ENCODE measurements around the gene CLRN2. TPM values are rescaled to one million over a fixed set of nuclear protein-coding genes. Genes with fewer than 3 reads are reported as not detected.

The CLRN2 gene
- total RNA-seq, 1 donor from 2014 or later, result not detected

DNA sequence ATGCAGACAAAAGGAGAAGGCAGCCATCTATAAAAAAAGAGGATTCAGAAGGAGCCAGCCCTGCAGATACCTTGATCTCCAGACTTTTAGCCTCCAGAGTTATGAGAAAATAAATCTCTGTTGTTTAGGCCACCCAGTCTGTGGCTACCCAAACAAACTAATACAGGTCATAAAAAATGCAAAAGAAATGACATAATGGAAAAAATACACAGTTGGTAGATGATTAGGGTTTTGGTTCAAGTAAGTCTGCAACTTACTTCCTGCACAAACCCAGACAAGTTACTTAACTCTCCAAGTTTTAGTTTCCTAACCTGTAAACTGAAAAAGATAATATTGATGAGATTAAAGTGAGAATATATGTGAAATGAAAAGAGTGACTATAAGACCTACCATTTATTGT is 14.4 kb upstream of the CLRN2 start:
- Histone ChIP-seq H3K36me3 (ENCODE audit: control insufficient read depth in 3 of 3, insufficient read depth in 3 of 3, low read length in 3 of 3) (peaks cover 36 to 54% (median 49%) of the 10 kb centered on the region in 3 donors), H3K27ac (ENCODE audit: low read depth, low read length) (no peak overlapping the region), H3K4me1 (ENCODE audit: control insufficient read depth in 3 of 3, insufficient read depth in 3 of 3, low read length in 3 of 3) (no peaks in the 10 kb centered on the region), H3K9ac (ENCODE audit: low read depth in 1 of 3, low read length in 3 of 3) (no peak overlapping the region), H3K4me3 (ENCODE audit: low read length in 3 of 3) (no peak overlapping the region), H3K27me3 (ENCODE audit: control insufficient read depth in 3 of 3, insufficient read depth in 3 of 3, low read length in 3 of 3) (no peaks in the 10 kb centered on the region), H3K9me3 (ENCODE audit: control insufficient read depth in 3 of 3, low read length in 3 of 3) (no peaks in the 10 kb centered on the region)

DNA sequence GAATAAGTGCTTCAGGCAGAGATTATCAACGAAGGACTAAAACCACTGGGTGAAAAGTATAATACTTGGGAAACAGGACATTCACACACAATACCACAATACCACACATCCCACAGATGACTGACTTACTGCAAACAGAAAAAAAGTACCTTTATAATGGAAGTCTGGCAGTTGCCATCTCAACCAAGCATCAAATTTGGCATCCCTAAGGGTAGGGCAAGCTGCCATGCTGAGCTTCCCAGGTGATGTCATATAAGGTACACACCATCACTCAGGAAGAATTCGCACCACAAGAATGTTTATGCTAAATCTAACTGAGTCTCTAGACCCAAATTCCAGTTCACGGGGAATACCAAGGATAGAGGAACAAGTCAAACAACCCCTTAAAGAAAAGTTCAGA is 12.2 kb upstream of the CLRN2 start:
- peaks cover 37 to 66% (median 53%) of the 10 kb centered on the region in 3 donors for H3K36me3 ChIP-seq (ENCODE audit: control insufficient read depth in 3 of 3, insufficient read depth in 3 of 3, low read length in 3 of 3)
- H3K4me3 ChIP-seq (ENCODE audit: low read length in 3 of 3), result no peak overlapping the region

GRCh38 chr4:17504081-17504480 is 10.9 kb upstream of the CLRN2 start:
- Histone ChIP-seq H3K27ac (ENCODE audit: low read depth, low read length) (no peak overlapping the region), H3K9ac (ENCODE audit: low read depth in 1 of 3, low read length in 3 of 3) (no peak overlapping the region), H3K4me3 (ENCODE audit: low read length in 3 of 3) (no peak overlapping the region), H3K4me1 (ENCODE audit: control insufficient read depth in 3 of 3, insufficient read depth in 3 of 3, low read length in 3 of 3) (no peaks in the 10 kb centered on the region), H3K36me3 (ENCODE audit: control insufficient read depth in 3 of 3, insufficient read depth in 3 of 3, low read length in 3 of 3) (peaks cover 33 to 55% (median 50%) of the 10 kb centered on the region in 3 donors), H3K9me3 (ENCODE audit: control insufficient read depth in 3 of 3, low read length in 3 of 3) (no peaks in the 10 kb centered on the region), H3K27me3 (ENCODE audit: control insufficient read depth in 3 of 3, insufficient read depth in 3 of 3, low read length in 3 of 3) (no peaks in the 10 kb centered on the region)

More for the DNA sequence above, 12.2 kb upstream of the CLRN2 start:
- Histone ChIP-seq H3K9ac (ENCODE audit: low read depth in 1 of 3, low read length in 3 of 3) (no peak overlapping the region), H3K9me3 (ENCODE audit: control insufficient read depth in 3 of 3, low read length in 3 of 3) (no peaks in the 10 kb centered on the region), H3K27ac (ENCODE audit: low read depth, low read length) (no peak overlapping the region), H3K27me3 (ENCODE audit: control insufficient read depth in 3 of 3, insufficient read depth in 3 of 3, low read length in 3 of 3) (no peaks in the 10 kb centered on the region), H3K4me1 (ENCODE audit: control insufficient read depth in 3 of 3, insufficient read depth in 3 of 3, low read length in 3 of 3) (no peaks in the 10 kb centered on the region)

DNA sequence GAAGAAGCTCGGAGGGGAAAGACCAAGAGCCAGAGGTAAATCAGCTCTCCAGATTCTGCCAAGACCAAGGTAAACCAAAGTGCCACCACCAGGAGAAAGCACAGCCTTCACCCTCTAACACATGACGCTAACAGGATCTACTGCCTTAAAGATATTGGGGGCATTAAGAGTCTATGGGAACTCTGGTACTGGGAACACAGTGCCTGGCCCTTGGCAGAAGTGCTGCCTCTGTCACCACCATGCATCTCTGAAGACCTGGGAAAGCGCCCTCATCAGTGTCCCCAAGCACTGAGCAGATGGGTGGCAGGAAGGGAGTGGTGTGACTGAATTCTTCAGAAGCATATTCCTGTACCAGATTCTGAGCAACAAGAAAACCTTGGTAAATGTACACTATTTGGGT is 4.4 kb upstream of the CLRN2 start:
- Histone ChIP-seq H3K9me3 (ENCODE audit: control insufficient read depth in 3 of 3, low read length in 3 of 3) (no peaks in the 10 kb centered on the region), H3K4me1 (ENCODE audit: control insufficient read depth in 3 of 3, insufficient read depth in 3 of 3, low read length in 3 of 3) (peaks cover 17 to 26% (median 17%) of the 10 kb centered on the region in 3 donors), H3K4me3 (ENCODE audit: low read length in 3 of 3) (peak overlapping the region; percentile 84 to 90 (median 86)), H3K27ac (ENCODE audit: low read depth, low read length) (no peak overlapping the region), H3K36me3 (ENCODE audit: control insufficient read depth in 3 of 3, insufficient read depth in 3 of 3, low read length in 3 of 3) (peaks cover 9 to 12% (median 9%) of the 10 kb centered on the region in 3 donors), H3K9ac (ENCODE audit: low read depth in 1 of 3, low read length in 3 of 3) (peak overlapping the region; percentile 79 to 91 (median 81)), H3K27me3 (ENCODE audit: control insufficient read depth in 3 of 3, insufficient read depth in 3 of 3, low read length in 3 of 3) (peaks cover 0 to 2% (median 0%) of the 10 kb centered on the region in 3 donors)

DNA sequence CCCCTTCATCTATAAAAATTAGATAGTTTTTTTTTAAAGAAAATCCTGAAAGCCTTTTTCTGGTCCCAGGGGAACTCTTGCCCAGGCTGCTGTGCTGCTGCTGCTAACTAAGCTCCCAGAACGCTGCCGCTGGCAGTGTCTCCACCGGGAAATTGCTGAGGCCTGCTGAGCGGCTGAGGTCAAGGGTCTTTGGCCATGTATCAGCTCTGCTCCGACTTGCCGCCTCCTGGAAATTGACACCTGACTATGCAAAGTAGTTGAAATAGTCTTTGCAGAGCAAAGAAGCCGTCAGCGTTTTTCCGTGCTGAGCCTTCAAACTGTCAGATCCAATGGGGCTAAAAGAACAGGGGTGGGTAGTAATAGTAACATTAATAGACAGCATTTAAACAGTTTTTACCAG is 3.9 kb upstream of the CLRN2 start:
- Histone ChIP-seq H3K27me3 (ENCODE audit: control insufficient read depth in 3 of 3, insufficient read depth in 3 of 3, low read length in 3 of 3) (peaks cover 0 to 2% (median 0%) of the 10 kb centered on the region in 3 donors), H3K36me3 (ENCODE audit: control insufficient read depth in 3 of 3, insufficient read depth in 3 of 3, low read length in 3 of 3) (peaks cover 9 to 12% (median 9%) of the 10 kb centered on the region in 3 donors), H3K4me3 (ENCODE audit: low read length in 3 of 3) (peak overlapping the region; percentile 84 to 90 (median 86)), H3K9ac (ENCODE audit: low read depth in 1 of 3, low read length in 3 of 3) (peak overlapping the region; percentile 79 to 91 (median 81)), H3K9me3 (ENCODE audit: control insufficient read depth in 3 of 3, low read length in 3 of 3) (no peaks in the 10 kb centered on the region), H3K27ac (ENCODE audit: low read depth, low read length) (peak overlapping the region; percentile 75), H3K4me1 (ENCODE audit: control insufficient read depth in 3 of 3, insufficient read depth in 3 of 3, low read length in 3 of 3) (peaks cover 17 to 26% (median 17%) of the 10 kb centered on the region in 3 donors)

DNA sequence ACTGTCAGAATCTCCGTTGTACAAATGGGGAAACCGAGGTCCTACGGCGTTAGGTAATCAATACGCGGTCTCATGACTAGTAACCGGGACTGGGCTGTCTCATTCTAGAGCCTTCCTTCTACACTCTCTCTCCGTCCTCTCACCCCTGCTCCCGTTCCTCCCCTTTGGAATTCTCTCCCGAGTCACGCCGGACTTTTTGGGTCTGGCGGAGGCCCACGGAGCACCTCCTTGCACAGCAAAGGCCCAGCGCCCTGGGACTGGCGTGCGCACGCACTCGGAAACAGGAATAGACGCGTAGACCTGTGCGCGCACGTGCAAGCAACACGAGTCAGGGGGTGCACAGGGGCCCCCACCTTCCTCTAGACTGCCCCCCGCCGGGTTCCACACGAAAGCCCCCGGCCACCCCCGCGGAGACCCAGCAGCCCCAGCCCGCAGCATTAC is 3.4 kb upstream of the CLRN2 start:
- H3K9me3 ChIP-seq (ENCODE audit: control insufficient read depth in 3 of 3, low read length in 3 of 3), result no peaks in the 10 kb centered on the region
- peak overlapping the region; percentile 79 to 91 (median 81) for H3K9ac ChIP-seq (ENCODE audit: low read depth in 1 of 3, low read length in 3 of 3)
- peak overlapping the region; percentile 84 to 90 (median 86) for H3K4me3 ChIP-seq (ENCODE audit: low read length in 3 of 3)
- peaks cover 5 to 9% (median 9%) of the 10 kb centered on the region in 3 donors for H3K36me3 ChIP-seq (ENCODE audit: control insufficient read depth in 3 of 3, insufficient read depth in 3 of 3, low read length in 3 of 3)
- peaks cover 17 to 26% (median 17%) of the 10 kb centered on the region in 3 donors for H3K4me1 ChIP-seq (ENCODE audit: control insufficient read depth in 3 of 3, insufficient read depth in 3 of 3, low read length in 3 of 3)
- peaks cover 0 to 2% (median 0%) of the 10 kb centered on the region in 3 donors for H3K27me3 ChIP-seq (ENCODE audit: control insufficient read depth in 3 of 3, insufficient read depth in 3 of 3, low read length in 3 of 3)
- H3K27ac ChIP-seq (ENCODE audit: low read depth, low read length), result peak overlapping the region; percentile 75

DNA sequence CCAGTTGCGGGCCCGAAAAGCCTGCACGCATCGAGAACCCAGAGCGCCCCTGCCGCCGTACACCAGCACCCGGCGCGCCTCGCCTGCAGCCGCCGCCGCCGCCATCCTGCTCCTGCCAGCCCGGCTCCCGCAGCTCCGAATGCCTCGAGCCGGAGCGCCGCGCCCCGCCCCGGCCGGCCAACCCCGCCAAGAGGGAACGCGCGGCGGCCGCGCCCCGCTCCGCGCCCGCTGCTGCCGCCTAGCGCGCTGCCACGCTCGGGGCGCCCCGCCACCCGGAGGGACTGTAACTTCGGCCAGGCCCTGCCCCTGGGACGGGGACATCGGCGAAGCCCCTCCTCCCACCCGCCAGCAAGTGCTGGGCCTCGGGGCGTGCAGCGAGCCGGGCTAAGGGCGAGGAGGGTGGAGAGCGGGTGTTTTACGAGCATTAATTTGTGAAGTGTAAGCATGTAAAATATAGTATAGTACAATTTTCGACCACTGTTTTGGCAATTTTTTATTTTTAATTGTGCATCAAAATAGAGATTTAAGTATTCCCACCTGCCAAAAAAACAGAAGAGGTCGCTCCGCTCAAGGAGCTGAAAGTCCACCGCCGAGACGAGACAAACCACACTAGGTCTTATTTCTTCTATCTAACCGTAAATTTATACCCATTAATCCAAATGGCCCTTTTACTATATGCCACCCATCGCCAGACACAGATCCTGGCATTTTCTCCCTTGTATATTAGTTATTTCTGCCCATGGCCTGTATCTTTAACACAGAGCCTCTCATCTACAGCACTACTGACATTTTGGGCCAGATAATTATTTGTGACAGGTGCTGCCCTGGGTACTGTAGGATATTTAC is 2.8 kb upstream of the CLRN2 start, which contains the start of gene QDPR:
Gene QDPR (minus strand): TSS at position 141 of the 846 bp plus-strand sequence. CDS start 36 bp downstream, at position 105.
- Histone ChIP-seq H3K4me1 (ENCODE audit: control insufficient read depth in 3 of 3, insufficient read depth in 3 of 3, low read length in 3 of 3) (peaks cover 17 to 26% (median 17%) of the 10 kb centered on the region in 3 donors), H3K27ac (ENCODE audit: low read depth, low read length) (peak within 1 kb of the TSS; percentile 75), H3K9me3 (ENCODE audit: control insufficient read depth in 3 of 3, low read length in 3 of 3) (no peaks in the 10 kb centered on the region), H3K36me3 (ENCODE audit: control insufficient read depth in 3 of 3, insufficient read depth in 3 of 3, low read length in 3 of 3) (peaks cover 1 to 7% (median 2%) of the 10 kb centered on the region in 3 donors), H3K27me3 (ENCODE audit: control insufficient read depth in 3 of 3, insufficient read depth in 3 of 3, low read length in 3 of 3) (peaks cover 0 to 2% (median 0%) of the 10 kb centered on the region in 3 donors), H3K4me3 (ENCODE audit: low read length in 3 of 3) (peak within 1 kb of the TSS; percentile 84 to 90 (median 86)), H3K9ac (ENCODE audit: low read depth in 1 of 3, low read length in 3 of 3) (peak within 1 kb of the TSS; percentile 79 to 91 (median 81))

DNA sequence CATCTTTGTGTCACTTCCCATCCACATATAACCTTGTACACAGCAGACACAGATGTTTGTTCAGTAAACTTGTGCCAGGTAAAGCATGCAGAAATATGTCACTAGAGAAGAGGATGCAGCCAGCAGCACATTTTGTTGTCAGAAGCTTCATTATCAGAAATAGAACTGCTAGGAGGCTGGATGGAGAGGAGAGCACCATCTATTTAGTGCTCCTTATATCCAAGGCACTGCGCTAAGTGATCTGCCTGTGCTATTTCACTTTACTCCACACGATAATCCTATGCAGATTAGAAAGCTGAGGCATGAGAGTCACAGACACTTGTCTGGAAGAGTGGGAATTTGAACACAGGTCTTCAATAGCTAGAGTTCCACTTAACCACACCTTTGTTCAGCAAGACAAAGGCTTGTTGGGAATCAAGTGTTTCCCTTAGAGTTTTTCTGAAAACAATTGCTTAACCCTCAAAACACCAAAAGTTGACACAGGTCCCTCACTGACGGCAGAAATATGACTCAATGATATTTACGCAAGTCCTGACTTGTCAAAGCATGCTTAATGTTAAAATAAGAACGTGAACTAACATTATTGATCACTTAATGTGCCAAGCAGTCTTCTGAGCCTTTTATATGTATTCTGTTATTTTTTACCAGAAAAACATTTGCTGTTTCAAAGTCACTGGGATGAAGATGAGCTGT is 1.8 kb upstream of the CLRN2 start:
- no peak overlapping the region for H3K9ac ChIP-seq (ENCODE audit: low read depth in 1 of 3, low read length in 3 of 3)
- H3K9me3 ChIP-seq (ENCODE audit: control insufficient read depth in 3 of 3, low read length in 3 of 3), result no peaks in the 10 kb centered on the region
- peaks cover 17 to 26% (median 17%) of the 10 kb centered on the region in 3 donors for H3K4me1 ChIP-seq (ENCODE audit: control insufficient read depth in 3 of 3, insufficient read depth in 3 of 3, low read length in 3 of 3)
- no peak overlapping the region for H3K27ac ChIP-seq (ENCODE audit: low read depth, low read length)
- no peak overlapping the region for H3K4me3 ChIP-seq (ENCODE audit: low read length in 3 of 3)
- H3K36me3 ChIP-seq (ENCODE audit: control insufficient read depth in 3 of 3, insufficient read depth in 3 of 3, low read length in 3 of 3), result peaks cover 0 to 3% (median 0%) of the 10 kb centered on the region in 3 donors
- H3K27me3 ChIP-seq (ENCODE audit: control insufficient read depth in 3 of 3, insufficient read depth in 3 of 3, low read length in 3 of 3), result peaks cover 0 to 5% (median 2%) of the 10 kb centered on the region in 3 donors

DNA sequence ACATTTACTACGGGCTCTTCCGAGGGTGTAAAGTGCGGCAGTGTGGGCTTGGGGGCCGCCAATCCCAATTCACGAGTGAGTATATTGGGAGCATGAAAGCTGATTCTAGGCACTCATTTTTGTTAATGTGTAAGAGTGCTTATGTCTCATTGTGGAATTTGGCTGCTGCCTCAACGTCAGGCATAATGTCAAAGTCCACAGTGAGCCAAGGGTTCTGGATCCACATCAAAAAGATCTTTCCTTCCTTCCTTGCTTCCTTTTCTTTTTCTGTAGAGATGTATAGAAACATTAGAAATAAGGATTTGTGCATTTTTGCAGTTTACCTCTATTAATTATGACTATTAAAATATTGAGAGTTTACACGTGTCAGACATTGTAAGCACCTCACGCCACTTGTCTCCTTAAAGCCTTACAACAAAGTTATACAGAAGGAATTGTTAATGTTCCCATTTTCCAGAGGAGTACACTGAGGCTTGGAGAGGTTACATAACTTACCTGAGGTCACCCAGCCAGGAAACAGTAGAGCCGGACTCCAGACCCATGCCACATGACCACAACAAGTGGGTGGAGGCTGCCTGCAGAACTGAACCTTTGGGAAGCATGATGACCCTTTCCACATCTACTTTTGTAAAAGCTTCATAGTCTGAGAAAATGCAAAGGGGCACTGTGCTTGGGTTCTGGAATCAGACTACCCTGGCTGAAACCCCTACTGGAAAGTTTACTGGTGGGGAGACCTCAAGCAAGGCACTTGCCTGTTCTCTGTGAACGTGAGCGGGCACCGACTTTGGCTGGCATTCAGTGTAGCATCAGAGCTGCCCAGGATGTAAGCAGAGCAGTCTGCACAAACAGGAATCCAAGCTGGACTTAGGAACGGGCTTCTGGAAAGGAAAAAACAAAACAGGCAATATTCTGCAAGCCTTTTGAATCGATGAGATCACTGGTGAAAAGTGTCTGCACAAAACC is 761 bp downstream of the CLRN2 start:
- H3K27me3 ChIP-seq (ENCODE audit: control insufficient read depth in 3 of 3, insufficient read depth in 3 of 3, low read length in 3 of 3), result peaks cover 0 to 5% (median 2%) of the 10 kb centered on the region in 3 donors
- no peak overlapping the region for H3K27ac ChIP-seq (ENCODE audit: low read depth, low read length)
- H3K4me1 ChIP-seq (ENCODE audit: control insufficient read depth in 3 of 3, insufficient read depth in 3 of 3, low read length in 3 of 3), result peaks cover 4 to 13% (median 7%) of the 10 kb centered on the region in 3 donors
- H3K4me3 ChIP-seq (ENCODE audit: low read length in 3 of 3), result no peak overlapping the region
- no peak overlapping the region for H3K9ac ChIP-seq (ENCODE audit: low read depth in 1 of 3, low read length in 3 of 3)
- H3K9me3 ChIP-seq (ENCODE audit: control insufficient read depth in 3 of 3, low read length in 3 of 3), result no peaks in the 10 kb centered on the region
- H3K36me3 ChIP-seq (ENCODE audit: control insufficient read depth in 3 of 3, insufficient read depth in 3 of 3, low read length in 3 of 3), result no peaks in the 10 kb centered on the region

Measured in skeletal muscle tissue (tissue), 4 donors.